Neuronal stem cell (in vitro differentiated cells): ENCODE data around the gene ING2.

Source experiments
- DNase-seq: peaks from one replicate; pipeline ENCODE4 v3.0.0-alpha.2; 2013; ENCODE audit warnings: low spot score
- H2AFZ ChIP-seq: one replicate; pipeline ENCODE4 v1.6.1; 2013; ENCODE audit warnings: mild to moderate bottlenecking, low read length, inconsistent platforms
- H2AK5ac ChIP-seq: 2 replicates; pipeline ENCODE4 v1.6.1; 2013; ENCODE audit warnings: low read depth, mild to moderate bottlenecking, inconsistent platforms, low read length, moderate library complexity, mixed read lengths
- H2BK120ac ChIP-seq: 2 replicates; pipeline ENCODE4 v1.6.1; 2013; ENCODE audit warnings: low read depth, mild to moderate bottlenecking, inconsistent platforms, low read length, moderate library complexity, mixed read lengths
- H2BK12ac ChIP-seq: one replicate; pipeline ENCODE4 v1.6.1; 2013; ENCODE audit warnings: low read length, inconsistent platforms
- H2BK15ac ChIP-seq: 2 replicates; pipeline ENCODE4 v1.6.1; 2013; ENCODE audit warnings: mild to moderate bottlenecking, low read length, inconsistent platforms, mixed read lengths
- H2BK5ac ChIP-seq: one replicate; pipeline ENCODE4 v1.6.1; 2013; ENCODE audit warnings: inconsistent platforms, mild to moderate bottlenecking, low read length, moderate library complexity
- H3K14ac ChIP-seq: one replicate; pipeline ENCODE4 v1.6.1; 2013; ENCODE audit warnings: low read length, inconsistent platforms
- H3K18ac ChIP-seq: 2 replicates; pipeline ENCODE4 v1.6.1; 2013; ENCODE audit warnings: low read length, inconsistent platforms
- H3K23ac ChIP-seq: 2 replicates; pipeline ENCODE4 v1.6.1; 2013; ENCODE audit warnings: low read depth, mild to moderate bottlenecking, mixed read lengths, low read length, inconsistent platforms; ENCODE audit not compliant: poor library complexity
- H3K27ac ChIP-seq: replicated peaks from 3 replicates; pipeline ENCODE4 v1.5.1; 2013; ENCODE audit warnings: low read length, inconsistent platforms
- H3K27me3 ChIP-seq, 3 experiments: 2 replicates each; pipeline ENCODE4 v1.6.1; 2013; ENCODE audit warnings: low read length in 3 of 3, mild to moderate bottlenecking in 2 of 3, inconsistent platforms in 1 of 3, low read depth in 1 of 3, mixed read lengths in 1 of 3, moderate library complexity in 1 of 3; ENCODE audit not compliant: control insufficient read depth in 3 of 3, insufficient read depth in 3 of 3
- H3K36me3 ChIP-seq, 2 donors: replicated peaks in 1 of 2; 2 replicates each; pipeline ENCODE4 v1.6.1; 2013; ENCODE audit warnings: low read length in 2 of 2; ENCODE audit not compliant: control insufficient read depth in 2 of 2, insufficient read depth in 2 of 2
- H3K4ac ChIP-seq: 2 replicates; pipeline ENCODE4 v1.6.1; 2013; ENCODE audit warnings: inconsistent platforms, mild to moderate bottlenecking, low read length, moderate library complexity
- H3K4me1 ChIP-seq, 2 donors: 1 replicate in 1 of 2; 2 replicates in 1 of 2; pipeline ENCODE4 v1.6.1; 2013; ENCODE audit warnings: low read length in 2 of 2, low read depth in 1 of 2; ENCODE audit not compliant: control insufficient read depth in 2 of 2, insufficient read depth in 1 of 2
- H3K4me2 ChIP-seq: one replicate; pipeline ENCODE4 v1.6.1; 2013; ENCODE audit warnings: mild to moderate bottlenecking, low read length, inconsistent platforms; ENCODE audit not compliant: insufficient read depth, poor library complexity, severe bottlenecking
- H3K4me3 ChIP-seq, 2 donors: 2 replicates each; pipeline ENCODE4 v1.5.1; 2013; ENCODE audit warnings: low read length in 2 of 2, mild to moderate bottlenecking in 2 of 2, inconsistent platforms in 1 of 2, moderate library complexity in 1 of 2
- H3K79me1 ChIP-seq: one replicate; pipeline ENCODE4 v1.6.1; 2013; ENCODE audit warnings: low read depth, mild to moderate bottlenecking, inconsistent platforms, low read length, moderate library complexity
- H3K9ac ChIP-seq: one replicate; pipeline ENCODE4 v1.6.1; 2013; ENCODE audit warnings: mild to moderate bottlenecking, low read depth, low read length, inconsistent platforms; ENCODE audit not compliant: poor library complexity
- H3K9me3 ChIP-seq, 2 donors: replicated peaks in 1 of 2; 2 replicates each; pipeline versions ENCODE3 to v1.6.1; 2013; ENCODE audit warnings: low read length in 2 of 2, mild to moderate bottlenecking in 2 of 2, inconsistent platforms in 1 of 2, low read depth in 1 of 2, mixed read lengths in 1 of 2, moderate library complexity in 1 of 2; ENCODE audit not compliant: control insufficient read depth in 2 of 2, insufficient read depth in 1 of 2
- H4K8ac ChIP-seq: one replicate; pipeline ENCODE4 v1.6.1; 2013; ENCODE audit warnings: low read depth, mild to moderate bottlenecking, inconsistent platforms, low read length, moderate library complexity
- H4K91ac ChIP-seq: one replicate; pipeline ENCODE4 v1.6.1; 2013; ENCODE audit warnings: low read length, low read depth, mild to moderate bottlenecking, inconsistent platforms; ENCODE audit not compliant: poor library complexity
- WGBS, 2 donors: extraction: QIAGEN DNeasy Blood & Tissue Kit; methylation state at CpG; one replicate each; pipeline ENCODE4 v1.1.7; 2013; ENCODE audit warnings: missing lambda C conversion rate in 2 of 2, mixed read lengths in 1 of 2; ENCODE audit not compliant: insufficient read length in 2 of 2, insufficient replicate concordance in 1 of 2; ENCODE audit errors: extremely low coverage in 2 of 2; 5-methylcytosine and 5-hydroxymethylcytosine counted together

ING2 gene

DNA sequence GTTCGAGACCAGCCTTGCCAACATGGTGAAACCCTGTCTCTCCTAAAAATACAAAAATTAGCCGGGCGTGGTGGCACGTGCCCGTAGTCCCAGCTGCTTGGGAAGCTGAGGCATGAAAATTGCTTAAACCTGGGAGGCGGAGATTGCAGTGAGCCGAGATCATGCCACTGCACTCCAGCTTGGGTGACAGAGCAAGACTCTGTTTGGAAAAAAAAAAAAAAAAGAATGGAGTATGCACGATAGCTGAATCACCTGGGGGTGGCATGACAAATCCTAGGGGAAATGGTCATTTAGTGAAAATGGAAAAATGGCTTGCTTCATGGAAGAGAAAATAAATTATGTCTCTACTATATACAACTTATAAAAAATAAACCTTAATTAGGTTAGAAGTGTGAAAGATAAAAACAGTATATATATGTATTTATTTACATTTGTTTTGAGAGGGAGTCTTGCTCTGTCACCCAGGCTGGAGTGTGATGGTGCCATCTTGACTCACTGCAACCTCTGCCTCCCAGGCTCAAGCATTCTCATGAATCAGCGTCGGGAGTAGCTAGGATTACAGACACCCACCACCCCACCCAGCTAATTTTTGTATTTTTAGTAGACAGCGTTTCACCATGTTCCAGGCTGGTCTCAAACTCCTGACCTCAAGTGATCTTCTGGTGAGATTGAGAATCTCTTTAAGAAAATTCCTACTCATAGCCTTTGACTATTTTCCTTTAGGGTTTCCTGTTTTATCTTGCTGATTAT lies 19.3 kb upstream of the ING2 start:
- DNase-seq = no peak
- no peak overlapping the region for H2BK5ac ChIP-seq
- H2AFZ ChIP-seq = no peak overlapping the region
- H3K4me1 ChIP-seq = no peaks in the 10 kb centered on the region
- H3K23ac ChIP-seq = no peak overlapping the region
- no peak overlapping the region for H3K14ac ChIP-seq
- no peaks in the 10 kb centered on the region for H3K9me3 ChIP-seq
- H3K79me1 ChIP-seq = no peaks in the 10 kb centered on the region
- no peak overlapping the region for H3K9ac ChIP-seq
- H3K4ac ChIP-seq = no peak overlapping the region
- no peak overlapping the region for H4K8ac ChIP-seq
- no peaks in the 10 kb centered on the region for H3K36me3 ChIP-seq
- no peak overlapping the region for H3K18ac ChIP-seq
- H2AK5ac ChIP-seq = no peak overlapping the region
- no peak overlapping the region for H2BK120ac ChIP-seq
- no peak overlapping the region for H3K27ac ChIP-seq
- H2BK15ac ChIP-seq = no peak overlapping the region
- WGBS, 2 donors = no CpG with 5 or more reads among the region's 11 CpGs
- H2BK12ac ChIP-seq = no peak overlapping the region
- H3K4me3 ChIP-seq = no peak overlapping the region
- H3K4me2 ChIP-seq = no peak overlapping the region
- H3K27me3 ChIP-seq = no peaks in the 10 kb centered on the region
- no peak overlapping the region for H4K91ac ChIP-seq

DNA sequence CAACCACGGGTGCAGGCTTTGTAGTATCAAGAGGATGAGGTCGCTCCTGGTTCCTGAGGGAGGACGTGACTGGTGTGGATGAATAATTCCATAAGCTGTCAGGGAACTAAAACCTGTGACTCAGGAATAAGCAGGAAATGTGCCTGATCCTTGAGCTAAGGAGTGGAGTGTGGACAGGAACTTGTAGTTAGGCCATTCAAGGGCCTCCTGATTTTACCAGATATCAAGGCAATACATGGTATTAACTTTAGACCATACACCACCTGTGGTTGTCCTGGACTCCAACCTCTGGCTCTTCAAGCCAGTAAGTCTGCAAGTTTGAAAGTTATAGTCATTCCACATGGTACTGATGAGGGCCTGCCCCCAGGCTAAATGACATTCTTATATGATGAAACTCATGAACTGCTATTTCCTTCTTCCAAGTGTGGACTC lies 12.1 kb upstream of the ING2 start:
- Histone ChIP-seq H3K27me3 (no peaks in the 10 kb centered on the region), H2BK120ac (no peak overlapping the region), H3K79me1 (no peaks in the 10 kb centered on the region), H2BK12ac (no peak overlapping the region), H3K4me3 (no peak overlapping the region), H3K27ac (no peak overlapping the region), H3K9ac (no peak overlapping the region), H3K23ac (no peak overlapping the region), H3K9me3 (no peaks in the 10 kb centered on the region), H4K91ac (no peak overlapping the region), H2BK15ac (no peak overlapping the region), H2BK5ac (no peak overlapping the region), H3K4me2 (no peak overlapping the region), H3K4ac (no peak overlapping the region), H3K36me3 (peaks cover 3 to 16% of the 10 kb centered on the region in 2 donors), H3K4me1 (no peaks in the 10 kb centered on the region), H2AK5ac (no peak overlapping the region), H4K8ac (no peak overlapping the region), H3K14ac (no peak overlapping the region), H2AFZ (no peak overlapping the region), H3K18ac (no peak overlapping the region)
- WGBS, 2 donors = no CpG with 5 or more reads among the region's 3 CpGs
- no peak for DNase-seq

- Histone ChIP-seq H2AK5ac (no peak overlapping the region), H3K79me1 (no peaks in the 10 kb centered on the region), H3K4me1 (no peaks in the 10 kb centered on the region), H4K91ac (no peak overlapping the region), H3K4me3 (no peak overlapping the region), H3K27ac (no peak overlapping the region), H2BK12ac (no peak overlapping the region), H2BK15ac (no peak overlapping the region), H2BK5ac (no peak overlapping the region), H4K8ac (no peak overlapping the region), H2BK120ac (no peak overlapping the region), H3K14ac (no peak overlapping the region), H3K4me2 (no peak overlapping the region), H3K9me3 (no peaks in the 10 kb centered on the region), H2AFZ (no peak overlapping the region), H3K23ac (no peak overlapping the region), H3K27me3 (no peaks in the 10 kb centered on the region), H3K4ac (no peak overlapping the region), H3K9ac (no peak overlapping the region), H3K18ac (no peak overlapping the region), H3K36me3 (peaks cover 3 to 16% of the 10 kb centered on the region in 2 donors)
- WGBS, 2 donors = no CpG with 5 or more reads among the region's 3 CpGs
- no peak for DNase-seq
Observed at GRCh38 chr4:183493246-183493645, 11.6 kb upstream of the ING2 start.

DNA sequence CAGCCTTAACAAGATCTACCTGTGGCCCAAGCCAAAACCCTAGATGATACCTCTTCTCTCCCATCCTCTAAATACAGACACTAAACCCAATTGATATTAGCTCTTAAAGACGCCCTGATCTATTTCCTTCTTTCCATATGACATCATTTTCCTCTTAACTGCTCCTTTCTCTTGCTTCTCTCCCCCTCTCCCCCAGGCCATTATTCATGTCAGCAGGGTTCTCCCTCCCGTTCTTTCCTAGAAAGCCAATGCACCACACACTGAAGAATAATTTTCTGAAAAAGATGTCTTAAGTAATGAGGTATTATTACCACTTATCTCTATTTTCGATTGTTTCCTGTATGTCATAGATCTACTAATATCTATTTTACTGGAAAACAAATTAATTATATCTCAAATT lies 9.7 kb upstream of the ING2 start:
- no peak overlapping the region for H3K23ac ChIP-seq
- no peak overlapping the region for H3K4me2 ChIP-seq
- H3K36me3 ChIP-seq = peaks cover 3 to 16% of the 10 kb centered on the region in 2 donors
- no peak overlapping the region for H4K8ac ChIP-seq
- H2BK15ac ChIP-seq = no peak overlapping the region
- no peak overlapping the region for H3K14ac ChIP-seq
- H3K27ac ChIP-seq = no peak overlapping the region
- no peak overlapping the region for H2BK120ac ChIP-seq
- no peak overlapping the region for H4K91ac ChIP-seq
- H3K79me1 ChIP-seq = no peaks in the 10 kb centered on the region
- H2BK5ac ChIP-seq = no peak overlapping the region
- H3K18ac ChIP-seq = no peak overlapping the region
- WGBS, 2 donors = no CpG with 5 or more reads among the region's 3 CpGs
- no peak overlapping the region for H2AK5ac ChIP-seq
- no peak overlapping the region for H3K4me3 ChIP-seq
- no peak overlapping the region for H3K9ac ChIP-seq
- H3K4me1 ChIP-seq = no peaks in the 10 kb centered on the region
- H3K4ac ChIP-seq = no peak overlapping the region
- H2BK12ac ChIP-seq = no peak overlapping the region
- no peaks in the 10 kb centered on the region for H3K27me3 ChIP-seq
- H3K9me3 ChIP-seq = no peaks in the 10 kb centered on the region
- DNase-seq = no peak
- H2AFZ ChIP-seq = no peak overlapping the region
